Activated naive CD4-positive, alpha-beta T cell treated with Interleukin-2 at 50 U/mL for 16 hours (primary cell): ENCODE data around the gene RABGAP1.

Experiments
- DNase-seq: peaks from one replicate; pipeline ENCODE4 v3.0.0-alpha.2; 2020

The RABGAP1 gene

DNA sequence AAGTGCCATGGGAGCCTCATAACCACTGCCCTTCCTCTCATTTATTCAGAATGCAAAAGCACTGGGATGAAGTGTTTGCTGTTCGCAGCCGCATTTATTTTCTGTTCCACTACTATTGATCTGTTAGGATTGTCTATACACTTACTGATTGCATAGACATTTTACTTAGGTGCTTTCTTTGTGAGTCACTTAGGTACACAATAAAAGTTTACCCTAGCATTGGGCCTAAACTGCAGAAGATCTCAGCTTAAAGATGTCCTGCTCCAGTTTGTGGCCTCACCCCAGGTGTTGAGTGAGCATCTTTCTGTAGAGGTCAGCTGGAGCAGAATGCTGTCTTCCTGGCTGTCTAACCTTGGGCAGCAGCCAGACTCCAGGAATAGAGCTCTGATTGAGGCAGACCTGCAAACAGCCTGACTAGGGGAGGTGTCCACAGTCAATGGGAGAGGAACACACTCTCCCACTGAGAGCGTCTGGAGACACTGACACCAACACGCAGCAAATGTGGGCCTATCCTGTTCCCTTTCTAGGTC is 146.6 kb downstream of the RABGAP1 start:
- DNase-seq: no peak

DNA sequence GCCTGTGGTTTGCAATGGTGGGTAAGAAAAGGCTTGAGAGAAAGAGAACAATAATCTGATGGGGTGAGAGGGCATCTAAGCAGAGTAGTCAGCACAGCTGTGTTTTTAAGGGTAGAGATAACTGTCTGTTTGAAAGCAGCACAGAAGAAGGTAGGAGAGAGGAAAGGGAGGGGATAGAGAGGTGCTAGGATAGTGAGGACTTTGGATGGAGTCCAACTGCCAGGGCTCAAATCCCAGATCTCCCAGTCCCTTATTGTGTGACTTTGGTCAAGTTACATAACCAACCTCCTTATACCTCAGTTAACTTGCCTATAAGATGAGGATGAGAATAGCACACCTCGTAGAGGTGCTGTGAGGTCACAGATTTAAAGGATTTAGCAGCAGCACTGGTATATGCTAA is 148.2 kb downstream of the RABGAP1 start:
- DNase-seq: no peak

DNA sequence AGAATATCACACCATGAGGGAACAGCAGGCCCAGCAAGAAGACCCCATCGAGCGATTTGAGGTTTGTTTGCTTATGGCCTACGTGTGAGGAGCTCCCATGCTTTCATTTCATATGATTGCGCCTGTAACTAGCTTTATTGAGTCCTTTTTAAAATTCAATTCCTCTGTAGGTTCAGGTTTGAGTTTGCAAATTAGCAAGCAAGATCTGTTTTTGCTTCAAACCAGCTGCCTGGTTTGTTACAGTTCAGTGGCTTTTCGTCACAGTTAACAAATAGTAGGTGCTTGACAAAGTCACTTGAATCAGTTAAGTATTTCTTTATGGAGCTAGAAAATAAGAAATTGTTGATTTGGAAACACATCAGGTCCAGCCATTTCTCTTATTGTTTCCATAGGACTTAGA is 149.0 kb downstream of the RABGAP1 start:
- no peak for DNase-seq

DNA sequence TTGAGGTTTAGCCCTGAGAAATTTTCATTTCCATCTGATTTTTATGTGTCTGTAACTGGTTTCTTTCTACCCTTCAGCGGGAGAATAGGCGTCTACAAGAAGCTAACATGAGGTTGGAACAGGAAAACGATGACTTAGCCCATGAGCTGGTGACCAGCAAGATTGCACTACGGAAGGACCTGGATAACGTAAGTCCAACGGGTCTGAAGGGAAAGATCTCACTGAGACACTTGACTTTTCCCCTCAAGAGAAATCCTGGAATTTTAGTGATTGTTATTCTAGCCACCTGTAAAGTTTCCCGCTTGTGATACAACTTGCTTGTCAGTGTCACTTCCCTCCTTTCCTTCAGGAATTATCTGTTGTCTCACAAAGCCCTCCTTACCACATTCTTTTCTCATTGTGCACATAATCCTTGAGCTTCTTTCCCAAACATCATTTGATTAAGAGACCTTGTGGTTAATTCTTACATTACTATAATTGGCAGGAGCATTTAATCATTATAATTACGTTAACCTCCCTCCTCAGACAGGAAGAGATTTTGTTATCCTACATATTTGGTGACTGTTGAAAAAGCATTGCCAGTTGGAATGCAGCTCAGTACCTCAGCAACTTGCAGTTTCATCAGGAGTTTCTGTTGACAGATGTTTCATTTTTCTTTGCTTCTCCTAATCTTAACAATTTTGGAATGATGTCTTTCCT is 149.5 kb downstream of the RABGAP1 start:
- no peak for DNase-seq

DNA sequence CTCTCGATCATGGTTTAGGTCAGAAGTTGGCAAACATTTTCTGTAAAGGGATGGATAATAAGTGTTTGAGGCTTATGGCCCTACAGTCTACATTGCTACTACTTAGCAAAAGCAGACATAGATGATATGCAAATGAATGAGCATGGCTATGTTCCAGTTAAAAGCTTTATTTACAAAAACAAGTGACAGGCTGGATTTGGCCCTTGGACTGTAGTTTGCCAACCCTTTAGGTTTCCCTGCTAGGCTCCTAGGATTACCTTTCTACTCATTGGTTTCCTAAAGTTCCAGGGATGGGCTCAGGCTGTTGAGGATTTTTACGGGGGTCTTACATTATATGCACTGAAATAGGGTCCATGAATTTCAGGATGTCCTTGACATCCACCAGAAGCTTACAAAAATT is 150.1 kb downstream of the RABGAP1 start:
- DNase-seq: no peak

DNA sequence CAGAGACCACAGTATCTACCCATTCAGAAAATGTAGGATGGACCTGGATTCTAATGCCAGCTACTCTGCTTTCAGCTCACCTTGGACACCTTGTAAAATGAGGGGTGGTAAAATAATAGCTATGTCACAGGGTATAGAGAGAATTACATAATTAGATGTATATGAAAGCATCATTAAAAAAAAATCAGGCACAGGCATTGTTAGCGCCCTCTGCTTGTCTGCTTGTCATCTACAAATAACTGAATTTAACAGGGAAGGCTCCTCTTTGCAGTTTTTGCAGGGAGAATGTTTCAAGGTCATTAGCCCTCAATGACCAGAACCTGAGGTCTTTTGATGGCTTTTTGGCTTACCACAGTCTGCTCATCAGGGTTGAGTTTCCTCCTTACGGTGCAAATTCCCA is 150.6 kb downstream of the RABGAP1 start:
- DNase-seq: no peak

DNA sequence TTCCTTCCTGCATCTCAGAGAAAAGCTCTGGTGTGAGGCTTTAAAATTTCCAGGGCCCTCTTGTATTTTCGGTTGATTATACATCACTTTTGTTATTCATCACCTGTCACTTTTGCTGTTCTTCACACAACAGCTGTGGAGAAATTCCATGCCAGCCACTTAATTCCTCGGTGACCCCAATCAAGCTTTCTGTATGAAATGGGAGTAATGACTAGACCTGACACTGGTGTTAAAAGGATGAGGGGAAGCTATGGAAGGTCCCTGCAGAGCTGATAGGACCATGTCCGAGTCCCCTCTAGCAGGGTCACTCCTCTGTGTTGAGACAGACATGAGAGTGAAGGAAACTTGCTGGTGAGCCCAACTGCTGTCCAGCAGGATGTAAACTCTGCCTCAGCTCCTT is 152.3 kb downstream of the RABGAP1 start:
- no peak for DNase-seq

DNA sequence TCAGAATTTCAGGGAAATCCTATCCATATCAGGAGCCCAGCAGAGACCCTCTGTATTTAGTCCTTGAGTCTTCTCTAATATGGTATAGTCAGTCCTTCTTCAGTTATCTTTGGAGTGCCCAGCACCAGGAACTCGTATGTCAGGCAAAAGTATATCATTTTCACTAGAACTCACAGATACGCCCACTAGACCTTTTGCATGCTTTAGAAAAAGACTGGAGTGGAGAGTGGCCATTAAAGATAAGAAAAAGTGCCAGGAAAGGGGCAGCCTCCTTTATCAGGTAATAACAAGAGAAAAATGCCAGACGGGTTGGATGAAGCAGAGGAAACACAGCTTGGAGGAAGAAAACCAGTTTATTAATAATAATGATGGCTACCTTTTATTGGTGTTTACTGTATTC is 156.2 kb downstream of the RABGAP1 start:
- no peak for DNase-seq

DNA sequence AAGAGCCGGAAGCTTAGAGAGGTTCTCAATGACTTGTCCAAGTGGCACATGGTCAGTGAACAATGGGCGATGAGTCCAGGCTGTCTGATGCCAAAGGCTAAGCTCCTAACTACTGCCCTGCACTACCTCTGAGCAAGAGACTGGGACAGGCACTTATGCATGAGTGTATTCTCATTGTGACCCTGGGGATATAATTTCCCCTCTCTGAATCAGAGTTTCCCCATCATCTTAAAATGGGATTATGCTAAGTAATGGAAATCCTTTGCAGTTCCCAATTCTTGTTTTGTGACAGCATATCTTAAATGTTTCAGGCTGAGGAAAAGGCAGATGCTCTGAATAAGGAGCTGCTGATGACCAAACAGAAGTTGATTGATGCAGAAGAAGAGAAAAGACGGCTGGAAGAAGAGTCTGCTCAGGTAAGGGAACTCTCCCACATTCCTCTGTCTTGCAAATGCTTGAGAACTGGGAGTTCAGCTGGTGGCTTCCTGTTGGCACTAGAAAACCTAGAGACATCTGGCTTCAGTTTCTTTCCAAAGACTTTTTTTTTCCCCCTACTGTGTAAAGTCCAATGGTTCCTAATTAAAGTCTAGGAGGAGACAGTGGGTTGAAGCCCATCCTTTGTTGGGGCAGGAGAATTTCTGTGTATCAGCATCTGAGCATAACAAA is 156.7 kb downstream of the RABGAP1 start:
- DNase-seq: no peak

DNA sequence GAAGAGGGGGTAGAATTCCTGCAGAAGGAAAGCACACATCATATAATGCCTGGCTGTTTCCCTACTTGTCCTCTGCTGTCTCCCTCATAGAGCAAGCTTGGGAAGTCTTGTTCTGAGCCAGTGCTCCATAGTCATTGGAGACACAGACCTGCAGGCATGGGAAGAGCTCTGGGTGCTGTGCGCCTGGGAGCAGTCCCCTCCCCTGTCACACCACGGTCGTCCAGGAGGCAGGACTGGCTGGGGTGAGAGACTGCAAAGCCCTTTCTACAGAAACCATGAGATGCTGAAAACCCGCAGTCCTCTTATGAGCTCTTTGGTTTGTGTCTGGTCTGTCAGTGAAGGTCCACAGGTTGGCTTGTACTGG is 157.3 kb downstream of the RABGAP1 start:
- DNase-seq: no peak

DNA sequence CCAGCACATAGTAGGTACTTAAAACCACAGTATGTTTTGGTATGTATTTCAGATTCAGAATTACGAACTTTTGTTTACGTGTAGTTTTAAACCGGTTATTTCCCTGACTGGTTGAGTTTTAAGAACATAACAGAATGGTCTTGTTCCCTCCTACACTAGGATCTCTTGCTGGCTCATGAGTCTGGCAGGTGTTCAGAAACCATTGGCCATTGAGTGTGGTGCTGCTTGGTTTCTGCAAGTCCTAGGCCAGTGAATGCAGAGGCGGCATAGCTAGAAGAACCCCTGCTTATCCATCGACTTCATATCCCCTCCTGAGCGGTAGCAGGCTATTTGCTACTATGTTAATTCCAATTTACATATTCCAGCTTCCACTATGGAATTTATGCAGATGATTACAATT is 158.2 kb downstream of the RABGAP1 start:
- DNase-seq: no peak

DNA sequence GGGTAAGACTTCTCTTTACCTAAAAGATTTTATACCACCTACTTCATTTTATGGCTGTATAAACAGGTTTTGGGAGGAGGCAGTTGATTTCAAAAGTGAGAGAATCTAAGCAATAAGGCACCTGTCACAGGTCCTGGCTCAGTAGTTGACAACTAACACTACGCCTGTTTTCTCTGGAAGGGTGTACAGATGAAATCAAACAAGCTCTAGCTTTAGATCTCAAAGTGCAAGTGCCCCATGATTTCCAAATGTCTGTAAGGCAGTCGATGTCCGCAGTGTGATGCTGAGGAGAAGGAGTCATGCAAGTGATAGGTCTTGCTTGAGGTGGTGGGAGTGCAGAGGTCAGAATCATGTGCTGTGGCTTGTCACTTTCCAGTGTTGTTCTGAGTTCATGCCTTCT is 158.7 kb downstream of the RABGAP1 start:
- no peak for DNase-seq

DNA sequence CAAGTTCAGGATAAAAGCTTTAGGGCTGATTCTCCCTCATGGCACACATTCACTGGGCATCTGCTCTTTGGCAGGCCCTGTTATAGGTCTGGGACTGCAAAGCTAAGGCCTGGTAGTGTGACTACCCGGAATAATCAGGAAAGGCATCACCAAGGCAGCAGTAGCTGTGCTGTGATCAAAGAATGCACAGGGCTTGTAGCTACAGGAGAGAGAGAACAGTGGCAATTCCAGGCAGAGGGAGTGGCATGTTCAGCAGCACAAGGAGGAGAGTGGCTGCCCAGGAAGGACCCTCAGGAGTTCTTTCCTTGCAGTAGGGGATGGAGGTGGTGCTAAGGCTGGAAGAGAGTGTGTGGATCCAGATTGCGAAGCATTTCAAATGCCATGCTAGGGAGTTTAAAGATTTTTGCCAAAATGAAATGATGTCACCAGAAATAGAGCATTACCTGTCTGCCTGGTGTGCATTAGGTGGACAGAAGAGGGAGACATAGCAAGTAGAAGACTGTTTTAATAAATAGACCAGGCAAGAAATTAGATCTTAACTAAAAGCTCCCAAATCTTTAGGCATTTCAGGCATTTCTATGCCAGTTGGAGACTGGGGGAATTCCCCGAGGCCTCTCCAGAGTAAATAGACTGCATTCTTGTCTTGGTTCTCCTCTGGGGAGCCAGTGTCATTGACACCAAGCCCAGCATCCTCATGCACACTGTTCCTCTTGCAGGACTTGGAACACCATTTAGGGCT is 161.7 kb downstream of the RABGAP1 start:
- DNase-seq: no peak

DNA sequence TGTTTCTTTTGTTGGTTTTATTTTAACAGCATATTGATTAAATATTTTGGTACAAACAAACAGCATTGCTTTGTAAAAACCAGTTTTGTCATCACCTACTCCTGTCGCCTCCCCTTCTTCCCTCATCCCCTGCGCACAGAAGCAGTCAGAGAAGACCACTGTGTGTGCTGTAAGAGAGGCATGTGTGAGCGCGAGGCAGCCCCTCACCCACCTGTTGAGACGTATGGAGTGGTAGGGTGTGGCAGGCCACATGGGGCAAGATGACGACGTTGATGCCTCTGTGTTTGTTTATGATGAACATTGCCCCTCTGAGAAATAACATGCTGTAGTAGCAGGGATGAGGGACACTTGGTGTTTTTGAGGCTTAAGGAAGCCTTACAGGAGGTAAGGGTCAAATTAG is 164.0 kb downstream of the RABGAP1 start:
- no peak for DNase-seq

DNA sequence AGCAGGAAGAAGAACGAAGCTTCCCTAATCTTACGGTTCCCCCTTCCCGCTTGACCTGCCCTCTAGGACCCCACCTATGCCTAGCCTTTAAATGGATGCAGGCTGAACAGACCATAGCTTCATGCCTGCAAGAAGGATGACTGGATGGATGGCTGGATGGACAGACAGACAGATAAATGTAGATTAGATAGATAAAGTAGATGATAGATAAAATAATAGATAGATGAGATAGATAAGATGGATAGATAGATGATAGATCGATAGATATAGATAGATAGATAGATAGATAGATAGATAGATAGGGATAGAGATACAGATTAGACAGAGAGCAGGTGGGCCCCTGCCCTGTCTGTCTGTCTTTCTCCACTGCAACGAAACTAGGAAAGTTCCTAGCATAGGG is 164.7 kb downstream of the RABGAP1 start:
- DNase-seq: no peak

DNA sequence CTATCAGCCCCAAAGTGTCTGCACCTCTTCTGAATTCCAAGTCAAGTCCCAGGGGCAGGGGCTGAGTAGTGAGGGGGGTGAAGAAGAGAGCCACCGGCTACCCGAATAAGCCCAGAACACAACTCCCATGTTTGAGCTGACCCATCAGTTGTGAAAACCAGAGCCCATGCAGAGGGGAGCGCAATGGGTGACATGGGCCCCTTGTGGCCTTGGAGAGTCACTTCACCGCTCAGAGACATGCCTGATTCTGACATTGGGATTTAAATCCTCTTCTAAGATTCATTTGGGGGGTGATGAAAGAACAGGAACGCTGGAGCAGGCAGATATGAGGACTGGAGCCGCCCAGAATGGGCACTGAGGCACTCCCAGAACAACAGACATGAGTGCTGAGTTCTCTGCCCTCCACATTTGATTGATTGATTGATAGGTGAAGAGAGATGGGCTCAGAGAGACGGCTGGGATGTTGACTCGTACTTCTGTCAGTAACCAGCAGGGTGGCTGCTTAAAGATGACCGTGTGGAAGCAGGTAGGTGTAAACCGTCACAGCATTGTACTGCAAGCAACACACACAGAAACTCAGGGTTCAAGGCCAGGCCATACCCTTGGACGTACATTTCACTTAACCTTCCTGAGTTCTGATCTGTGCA is 166.9 kb downstream of the RABGAP1 start:
- DNase-seq: no peak

DNA sequence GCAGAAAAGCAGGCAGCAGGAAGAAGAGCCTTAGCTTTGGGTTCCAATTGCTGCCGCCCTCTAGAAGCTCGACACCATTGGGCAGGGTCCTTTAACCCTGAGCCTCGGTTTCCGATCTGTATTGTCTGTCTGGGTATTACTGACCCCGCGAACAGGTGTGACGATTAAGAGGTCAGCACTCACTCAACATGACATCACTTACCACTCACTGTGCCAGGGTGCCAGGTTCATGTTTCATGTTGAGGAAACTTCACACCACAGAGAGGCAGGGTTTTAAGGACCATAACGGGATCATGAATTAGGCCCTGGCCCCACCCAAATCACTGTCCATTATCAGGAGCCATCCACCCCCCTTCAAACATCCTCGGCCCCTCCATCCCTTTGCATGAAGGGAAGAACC is 168.2 kb downstream of the RABGAP1 start:
- DNase-seq: no peak

DNA sequence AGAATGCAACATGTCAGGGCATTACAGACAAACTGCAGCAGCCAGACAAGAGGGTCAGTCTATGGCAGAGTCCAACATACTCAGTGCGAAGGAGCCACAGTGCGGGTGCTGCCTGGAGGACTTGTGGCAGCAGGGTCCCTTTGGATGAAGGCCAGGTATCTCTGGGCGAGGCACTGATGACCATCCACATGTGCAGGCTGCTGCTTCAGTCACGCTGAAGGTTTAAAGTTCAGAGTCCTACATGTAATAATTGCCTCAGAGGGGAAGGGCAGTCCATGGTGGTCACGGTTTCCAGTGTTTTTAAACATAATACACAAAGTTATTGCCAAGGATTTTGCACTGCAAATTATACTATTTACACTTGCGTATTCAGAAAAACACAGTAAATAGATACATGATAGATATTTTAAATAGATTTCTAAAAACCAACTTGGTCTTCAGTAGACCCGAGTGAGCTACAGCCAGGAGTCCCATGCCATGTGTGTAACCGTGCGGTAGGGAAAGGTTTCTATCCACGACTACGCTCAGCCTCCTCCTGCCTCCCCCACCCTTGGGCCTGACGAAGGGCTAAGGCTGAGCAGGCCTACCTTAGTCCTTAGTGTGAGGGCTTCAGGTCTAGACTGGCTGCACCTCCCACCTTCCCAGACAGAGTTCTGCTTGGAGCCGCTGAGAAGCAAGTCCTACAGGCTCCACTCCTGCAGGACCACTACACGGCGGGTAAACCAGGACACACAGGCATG is 168.9 kb downstream of the RABGAP1 start:
- no peak for DNase-seq

DNA sequence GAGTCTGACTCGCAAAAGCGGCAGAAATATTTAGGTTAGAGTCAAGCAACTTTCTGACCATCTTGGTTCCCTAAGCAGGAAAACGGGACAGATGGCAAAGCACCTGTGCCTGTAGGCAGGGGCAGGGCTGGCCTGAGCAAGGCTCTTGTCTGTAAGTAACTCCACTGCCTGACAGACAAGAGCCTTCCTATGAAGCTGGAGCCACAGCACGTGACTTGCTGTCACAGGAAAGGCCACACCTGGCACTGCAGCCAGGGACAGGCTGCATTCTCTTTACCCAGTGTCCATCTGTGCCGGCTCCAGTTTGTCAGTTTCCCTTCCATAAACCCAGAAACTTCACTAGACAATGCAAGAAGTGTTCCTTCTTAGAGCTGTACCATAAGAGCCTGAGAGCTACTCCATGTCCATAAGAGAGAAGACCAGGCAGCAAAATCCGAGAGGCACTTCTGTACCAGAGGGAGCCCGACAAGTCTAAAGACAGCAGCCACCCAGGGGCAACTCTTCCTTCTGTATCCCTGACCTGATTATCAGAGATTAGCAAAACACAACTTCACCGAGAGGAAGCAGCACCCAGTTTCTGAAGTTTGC is 170.7 kb downstream of the RABGAP1 start:
- no peak for DNase-seq

DNA sequence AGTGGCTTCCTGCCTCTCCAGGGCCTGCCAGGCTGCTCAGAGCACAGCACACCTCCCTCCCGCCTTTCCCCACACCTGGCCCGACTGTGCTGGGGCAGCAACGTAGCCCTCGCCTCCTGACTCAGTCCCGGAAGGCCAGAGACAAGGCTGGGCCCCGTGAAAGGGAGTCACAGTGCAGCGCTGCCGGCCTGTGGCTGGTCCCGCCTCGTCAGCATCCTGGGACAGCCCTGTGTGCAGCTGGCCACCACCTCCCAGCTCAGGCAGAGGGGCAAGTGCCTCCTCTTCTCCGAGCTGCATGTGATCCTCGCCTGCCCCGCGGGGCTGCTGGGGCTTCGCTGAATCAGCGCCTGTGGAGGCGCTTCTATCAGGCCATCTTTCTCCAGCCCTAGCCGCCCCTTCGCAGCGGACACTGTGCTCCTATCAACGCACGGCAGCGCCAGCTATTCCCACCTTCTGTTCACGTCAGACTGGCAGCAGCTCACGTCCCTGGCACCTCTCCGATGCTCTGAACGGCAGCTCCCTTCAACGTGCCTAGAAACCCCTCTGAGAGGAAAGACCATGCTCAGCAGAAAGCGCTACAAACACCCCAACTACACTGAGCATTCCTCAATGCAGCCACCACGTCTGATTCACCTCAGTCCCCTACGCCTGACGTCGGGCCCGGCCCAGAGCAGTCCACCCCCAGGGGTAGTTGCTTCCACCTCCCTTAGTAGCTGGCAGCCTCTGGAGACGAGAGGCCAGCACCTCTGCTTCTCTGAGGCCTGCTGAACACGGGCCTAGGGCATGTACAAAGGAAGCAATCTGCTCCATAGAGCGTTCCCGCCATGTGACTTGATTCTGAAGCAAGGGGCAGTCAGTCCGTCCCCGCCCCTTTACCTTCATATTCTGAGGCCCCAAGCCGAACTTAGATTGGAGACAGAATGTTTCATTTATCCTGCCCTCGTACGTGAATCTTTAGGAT is 171.5 kb downstream of the RABGAP1 start:
- DNase-seq: no peak

DNA sequence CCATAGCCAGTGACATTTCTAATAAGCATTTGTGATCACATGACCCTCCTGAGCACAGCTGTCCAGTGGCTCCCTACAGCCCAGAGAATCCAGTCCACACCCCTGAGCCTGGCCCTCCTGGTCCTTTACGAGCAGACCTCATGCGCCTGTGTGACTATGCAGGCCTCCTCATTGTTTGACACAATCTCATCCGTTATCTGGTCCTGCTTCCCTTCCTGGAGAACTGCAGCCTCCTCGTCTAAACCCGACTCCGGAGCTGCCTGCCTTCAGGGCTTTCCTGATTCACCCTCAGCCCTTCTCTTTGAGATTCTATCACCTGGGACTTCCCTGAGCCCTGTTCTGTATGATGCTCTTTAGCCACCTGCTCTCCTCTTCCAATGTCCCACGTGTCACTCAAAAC is 172.4 kb downstream of the RABGAP1 start:
- no peak for DNase-seq
